Measurements from ENCODE around the gene PCYT2. TPM values are rescaled to one million over a fixed set of nuclear protein-coding genes. Genes with fewer than 3 reads are reported as not detected.
"Not testable (repeated sequence)": the region's sequence is repeated elsewhere in the genome, so short reads cannot be mapped to it uniquely, and the experiment has no call there.

Gene PCYT2
- total RNA-seq, 2 experiments from 2014 or later, result 15.9 to 16.6 TPM

DNA sequence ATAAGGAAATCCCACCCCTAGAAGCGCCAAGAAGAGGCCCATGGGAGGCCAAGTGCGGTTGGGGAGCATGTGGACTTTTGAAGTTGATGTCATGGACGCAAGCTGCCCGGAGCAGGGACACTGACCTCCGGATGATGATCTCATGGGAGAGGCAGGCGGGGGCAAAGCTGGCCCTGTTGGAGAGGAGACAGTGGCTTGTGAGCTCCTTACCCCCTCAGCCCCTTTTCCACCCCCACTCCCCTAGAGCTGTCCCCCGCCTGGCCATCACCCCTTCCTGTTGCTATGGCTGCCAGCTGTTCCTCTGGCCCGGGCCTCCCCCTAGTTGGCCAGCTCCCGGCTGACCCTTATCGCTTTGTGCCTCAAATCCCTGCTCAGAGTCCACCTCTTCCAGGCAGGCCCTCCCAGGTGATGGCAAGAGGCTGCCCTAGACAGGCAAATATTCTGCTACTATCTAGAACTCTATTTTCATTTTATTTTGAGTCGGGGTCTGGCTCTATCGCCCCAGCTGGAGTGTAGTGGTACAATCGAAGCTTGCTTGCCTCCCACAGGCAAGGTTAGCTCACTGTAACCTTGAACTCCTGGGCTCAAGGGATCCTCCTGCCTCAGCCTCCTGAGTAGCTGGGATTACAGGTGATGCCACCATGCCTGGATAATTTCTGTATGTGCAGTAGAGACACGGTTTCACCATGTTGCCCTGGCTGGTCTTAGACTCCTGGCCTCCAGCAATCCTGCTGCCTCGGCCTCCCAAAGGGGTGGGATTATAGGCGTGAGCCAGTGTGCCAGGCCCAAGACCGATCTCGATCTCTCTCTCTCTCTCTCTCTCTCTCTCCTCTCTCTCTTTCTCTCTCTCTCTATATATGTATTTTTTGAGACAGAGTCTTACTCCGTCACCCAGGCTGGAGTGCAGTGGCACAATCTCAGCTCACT is 43.2 kb upstream of the PCYT2 start:
- no peak overlapping the region for H3K4me3 Mint-ChIP-seq
- no peaks in the 10 kb centered on the region for H3K9me3 Mint-ChIP-seq
- no peaks in the 10 kb centered on the region for H3K36me3 Mint-ChIP-seq (ENCODE audit: low read depth)
- H3K27ac Mint-ChIP-seq, result no peak overlapping the region
- CTCF ChIA-PET, result interaction anchor here (0.5 to 2.2 kb wide), 7 partner anchors 10 to 242 kb away, joined by 3 to 7 read pairs (median 3); partner anchors contain the start of gene DCXR
- H3K27me3 Mint-ChIP-seq (ENCODE audit: low read depth), result peaks cover 11% of the 10 kb centered on the region
- no peak for DNase-seq
- H3K4me1 Mint-ChIP-seq (ENCODE audit: low read depth), result peaks cover 8% of the 10 kb centered on the region
- intact Hi-C loops (cut with micrococcal nuclease), result loop anchor here (5.0 kb wide), 1 partner anchor 198 kb away; no protein-coding TSS in a partner anchor

- H3K27me3 Mint-ChIP-seq (ENCODE audit: low read depth); H3K27ac Mint-ChIP-seq; DNase-seq; H3K36me3 Mint-ChIP-seq (ENCODE audit: low read depth); H3K9me3 Mint-ChIP-seq; H3K4me3 Mint-ChIP-seq; H3K4me1 Mint-ChIP-seq (ENCODE audit: low read depth); intact Hi-C loops (cut with micrococcal nuclease): not testable (repeated sequence)
- CTCF ChIA-PET, result interaction anchor here (0.6 to 2.2 kb wide), 5 partner anchors 9 to 99 kb away, joined by 3 to 7 read pairs (median 4); no protein-coding TSS in a partner anchor
These were observed 42.2 kb upstream of the PCYT2 start for GRCh38 chr17:81953443-81953842.

- DNase-seq, result no peak
- H3K27ac Mint-ChIP-seq, result no peak overlapping the region
- CTCF ChIA-PET, result interaction anchor here (1.0 to 2.2 kb wide), 2 partner anchors 15 to 67 kb away, joined by 3 to 7 read pairs; no protein-coding TSS in a partner anchor
- peaks cover 4% of the 10 kb centered on the region for H3K4me1 Mint-ChIP-seq (ENCODE audit: low read depth)
- no peaks in the 10 kb centered on the region for H3K36me3 Mint-ChIP-seq (ENCODE audit: low read depth)
- no peaks in the 10 kb centered on the region for H3K9me3 Mint-ChIP-seq
- intact Hi-C loops (cut with micrococcal nuclease), result no loop called here
- H3K27me3 Mint-ChIP-seq (ENCODE audit: low read depth), result no peaks in the 10 kb centered on the region
- no peak overlapping the region for H3K4me3 Mint-ChIP-seq
These were observed 41.6 kb upstream of the PCYT2 start for GRCh38 chr17:81952792-81953228.

- CTCF ChIA-PET, result interaction anchor here (1.0 kb wide), 1 partner anchor 15 kb away, joined by 3 read pairs; no protein-coding TSS in a partner anchor
- H3K27ac Mint-ChIP-seq, result no peak overlapping the region
These were observed 40.8 kb upstream of the PCYT2 start for GRCh38 chr17:81951785-81952684.

DNA sequence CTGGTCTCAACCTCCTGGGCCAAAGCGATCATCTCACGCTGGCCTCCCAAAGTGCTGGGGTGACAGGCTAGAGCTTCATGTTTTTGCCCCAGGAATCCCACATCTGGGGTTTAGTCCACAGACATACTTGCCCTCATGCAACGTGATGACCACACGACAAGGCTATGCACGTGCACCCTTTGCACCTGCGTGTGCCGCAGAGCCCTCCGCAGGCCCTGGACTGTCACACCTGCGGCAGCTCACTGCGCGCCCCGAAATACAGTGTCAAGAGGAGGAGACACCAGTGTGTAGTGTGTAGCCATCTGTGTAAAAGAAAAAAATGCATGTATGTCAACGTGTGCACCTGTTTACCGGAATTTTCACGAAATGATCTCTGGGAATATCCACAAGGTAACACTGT is 39.3 kb upstream of the PCYT2 start:
- Mint-ChIP-seq H3K27ac (no peak overlapping the region), H3K27me3 (ENCODE audit: low read depth) (no peaks in the 10 kb centered on the region)
- CTCF ChIA-PET, result no interaction called here

More at GRCh38 chr17:81951785-81952684, 40.8 kb upstream of the PCYT2 start:
- H3K9me3 Mint-ChIP-seq, result no peaks in the 10 kb centered on the region
- H3K27me3 Mint-ChIP-seq (ENCODE audit: low read depth), result no peaks in the 10 kb centered on the region
- H3K4me1 Mint-ChIP-seq (ENCODE audit: low read depth), result peaks cover 4% of the 10 kb centered on the region
- no peak for DNase-seq
- no peak overlapping the region for H3K4me3 Mint-ChIP-seq
- H3K36me3 Mint-ChIP-seq (ENCODE audit: low read depth), result no peaks in the 10 kb centered on the region
- intact Hi-C loops (cut with micrococcal nuclease), result no loop called here

GRCh38 chr17:81948635-81949378 is 37.6 kb upstream of the PCYT2 start:
- Mint-ChIP-seq H3K36me3 (ENCODE audit: low read depth) (no peaks in the 10 kb centered on the region), H3K4me3 (no peak overlapping the region), H3K27ac (no peak overlapping the region), H3K4me1 (ENCODE audit: low read depth) (peaks cover 4% of the 10 kb centered on the region), H3K9me3 (no peaks in the 10 kb centered on the region), H3K27me3 (ENCODE audit: low read depth) (no peaks in the 10 kb centered on the region)
- intact Hi-C loops (cut with micrococcal nuclease), result no loop called here
- DNase-seq, result no peak
- CTCF ChIA-PET, result no interaction called here

More for the DNA sequence above, 39.3 kb upstream of the PCYT2 start:
- peaks cover 4% of the 10 kb centered on the region for H3K4me1 Mint-ChIP-seq (ENCODE audit: low read depth)
- no peaks in the 10 kb centered on the region for H3K36me3 Mint-ChIP-seq (ENCODE audit: low read depth)
- H3K9me3 Mint-ChIP-seq, result no peaks in the 10 kb centered on the region
- no peak for DNase-seq
- intact Hi-C loops (cut with micrococcal nuclease), result no loop called here
- H3K4me3 Mint-ChIP-seq, result no peak overlapping the region

DNA sequence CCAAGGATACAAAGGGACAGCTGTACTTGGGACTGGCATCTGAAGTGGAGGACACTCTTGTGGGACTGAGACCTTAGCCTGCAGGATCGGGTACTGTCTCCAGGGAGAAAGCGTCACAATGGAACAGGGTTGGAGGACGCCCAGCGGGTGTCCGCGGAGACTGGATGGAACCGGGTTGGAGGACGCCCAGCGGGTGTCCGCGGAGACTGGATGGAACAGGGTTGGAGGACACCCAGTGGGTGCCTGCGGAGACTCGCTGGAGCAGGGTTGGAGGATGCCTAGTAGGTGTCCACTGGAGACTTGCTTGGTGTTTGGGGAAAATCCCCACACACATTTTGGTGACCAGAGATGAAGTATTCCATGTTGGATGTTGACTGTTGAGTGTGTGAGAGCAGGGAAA is 36.0 kb upstream of the PCYT2 start, which contains the start of gene MYADML2:
TSS of gene MYADML2 (minus strand) at position 45 of the 400 bp plus-strand sequence. CDS start 5,492 bp downstream, outside the sequence.
- Mint-ChIP-seq H3K4me1 (ENCODE audit: low read depth) (peaks cover 4% of the 10 kb centered on the region), H3K27me3 (ENCODE audit: low read depth) (no peaks in the 10 kb centered on the region), H3K9me3 (no peaks in the 10 kb centered on the region), H3K4me3 (no peak within 1 kb of the TSS), H3K36me3 (ENCODE audit: low read depth) (no peaks in the 10 kb centered on the region), H3K27ac (no peak within 1 kb of the TSS)
- DNase-seq, result no peak
- CTCF ChIA-PET, result no interaction called here
- intact Hi-C loops (cut with micrococcal nuclease), result no loop called here

DNA sequence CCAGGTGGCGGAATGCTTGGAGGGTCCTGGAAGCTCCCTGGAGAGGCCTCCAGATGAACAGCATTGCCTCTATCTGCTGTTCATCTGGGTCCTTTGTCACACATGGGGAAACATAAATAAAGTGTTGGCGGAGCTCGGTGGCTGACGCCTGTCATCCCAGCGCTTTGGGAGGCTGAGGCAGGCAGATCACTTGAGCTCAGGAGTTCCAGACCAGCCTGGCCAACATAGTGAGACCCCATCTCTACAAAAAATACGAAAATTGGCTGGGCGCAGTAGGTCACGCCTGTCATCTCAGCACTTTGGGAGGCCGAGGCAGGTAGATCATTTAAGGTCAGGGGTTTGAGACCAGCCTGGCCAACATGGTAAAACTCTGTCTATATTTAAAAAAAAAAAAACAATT is 33.7 kb upstream of the PCYT2 start:
- Mint-ChIP-seq H3K36me3 (ENCODE audit: low read depth) (no peaks in the 10 kb centered on the region), H3K27me3 (ENCODE audit: low read depth) (no peaks in the 10 kb centered on the region), H3K4me3 (no peak overlapping the region), H3K4me1 (ENCODE audit: low read depth) (no peaks in the 10 kb centered on the region), H3K27ac (no peak overlapping the region), H3K9me3 (no peaks in the 10 kb centered on the region)
- DNase-seq, result no peak
- intact Hi-C loops (cut with micrococcal nuclease), result no loop called here
- CTCF ChIA-PET, result interaction anchor here (0.6 to 1.1 kb wide), 3 partner anchors 15 to 455 kb away, joined by 4 to 5 read pairs (median 5); no protein-coding TSS in a partner anchor

DNA sequence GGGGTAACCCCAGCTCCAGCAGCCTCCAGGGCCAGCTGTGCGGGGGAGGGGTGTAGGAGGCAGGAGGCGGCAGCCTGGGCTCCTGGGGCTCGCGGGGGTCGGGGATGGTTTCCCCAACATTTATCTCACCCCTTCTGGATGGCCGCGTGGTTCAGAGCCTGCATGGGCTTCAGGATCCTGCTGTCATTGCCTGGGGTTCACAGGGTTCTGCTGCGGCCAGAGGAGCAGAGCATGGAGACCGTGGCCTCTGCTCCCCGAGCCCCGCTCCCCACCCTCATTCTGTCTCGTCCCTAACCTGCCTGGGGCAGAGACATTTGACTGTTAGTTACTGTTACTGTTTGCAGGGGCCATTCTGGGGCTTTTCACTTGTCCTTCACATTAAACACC is 31.0 kb upstream of the PCYT2 start:
- Mint-ChIP-seq H3K4me1 (ENCODE audit: low read depth) (peaks cover 5% of the 10 kb centered on the region), H3K27me3 (ENCODE audit: low read depth) (no peaks in the 10 kb centered on the region), H3K27ac (no peak overlapping the region), H3K9me3 (no peaks in the 10 kb centered on the region), H3K4me3 (no peak overlapping the region), H3K36me3 (ENCODE audit: low read depth) (no peaks in the 10 kb centered on the region)
- CTCF ChIA-PET, result no interaction called here
- intact Hi-C loops (cut with micrococcal nuclease), result no loop called here
- no peak for DNase-seq

DNA sequence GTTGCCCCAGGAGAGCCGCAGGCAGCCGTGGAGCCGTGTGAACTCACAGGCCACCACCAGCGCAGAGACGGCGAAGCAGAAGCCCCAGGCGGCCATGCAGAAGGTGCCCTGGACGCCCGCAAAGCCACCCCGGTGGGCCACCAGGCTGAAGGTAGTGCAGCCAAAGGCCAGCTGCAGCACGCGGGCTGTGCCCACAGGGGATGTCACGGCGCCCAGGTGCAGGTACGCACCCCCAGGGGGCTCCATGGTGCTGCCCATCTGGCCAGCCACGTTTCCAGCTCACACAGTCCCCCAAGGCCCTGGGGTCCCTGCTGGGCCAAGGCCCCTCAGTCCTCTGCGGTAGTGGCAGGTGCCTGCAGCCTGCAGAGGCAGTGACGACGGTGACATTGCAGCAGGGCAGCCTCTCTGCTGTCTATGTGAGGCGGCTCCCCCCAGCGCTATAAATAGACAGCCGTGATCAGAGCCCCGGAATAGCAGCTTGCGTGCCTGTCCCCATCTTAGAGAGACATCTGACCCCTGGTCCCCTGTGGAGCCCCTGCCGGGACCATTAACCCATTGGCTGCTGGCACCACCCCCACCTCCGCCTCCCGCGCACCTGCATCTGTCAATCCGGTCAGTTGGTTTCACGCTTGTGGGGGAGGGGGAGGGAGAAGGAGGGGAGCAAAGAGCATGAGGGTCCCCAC is 30.4 kb upstream of the PCYT2 start:
- no peak overlapping the region for H3K4me3 Mint-ChIP-seq
- no peaks in the 10 kb centered on the region for H3K9me3 Mint-ChIP-seq
- CTCF ChIA-PET, result no interaction called here
- intact Hi-C loops (cut with micrococcal nuclease), result no loop called here
- H3K27me3 Mint-ChIP-seq (ENCODE audit: low read depth), result no peaks in the 10 kb centered on the region
- H3K36me3 Mint-ChIP-seq (ENCODE audit: low read depth), result peaks cover under 1% of the 10 kb centered on the region
- peaks cover 5% of the 10 kb centered on the region for H3K4me1 Mint-ChIP-seq (ENCODE audit: low read depth)
- DNase-seq, result no peak
- no peak overlapping the region for H3K27ac Mint-ChIP-seq

Data from activated naive CD4-positive, alpha-beta T cell treated with anti-CD3 and anti-CD28 coated beads for 36 hours (primary cell).